Karpas-422 (cell line): ENCODE data around the gene INKA1. TPM values are rescaled to one million over a fixed set of nuclear protein-coding genes. Genes with fewer than 3 reads are reported as not detected.
A peak's percentile ranks its signal among the peaks of the same experiment; 100 is the strongest.
"Not testable (repeated sequence)": the region's sequence is repeated elsewhere in the genome, so short reads cannot be mapped to it uniquely, and the experiment has no call there.

Experiments
- DNase-seq: peaks from one replicate; pipeline ENCODE4 v3.0.0-alpha.2; 2015
- H2AFZ ChIP-seq: fragments of 200-600 bp; sonication (generic); 2 replicates; pipeline ENCODE4 v1.6.1; 2014; ENCODE audit warnings: antibody characterized with exemption, low read length, mixed read lengths
- H3K27ac ChIP-seq: fragments of 200-600 bp; sonication (generic); 2 replicates; pipeline ENCODE4 v1.5.1; 2014; ENCODE audit warnings: mild to moderate bottlenecking, low read length, moderate library complexity
- H3K27me3 ChIP-seq: fragments of 200-600 bp; sonication (generic); 2 replicates; pipeline ENCODE4 v1.6.1; 2014; ENCODE audit warnings: low read length, mixed read lengths
- H3K36me3 ChIP-seq: fragments of 200-600 bp; sonication (generic); 2 replicates; pipeline ENCODE4 v1.6.1; 2014; ENCODE audit warnings: low read length, mixed read lengths; ENCODE audit not compliant: insufficient read depth
- H3K4me1 ChIP-seq: fragments of 200-600 bp; sonication (generic); 2 replicates; pipeline ENCODE4 v1.6.1; 2014; ENCODE audit warnings: mild to moderate bottlenecking, low read length, mixed read lengths
- H3K4me2 ChIP-seq: fragments of 200-600 bp; sonication (generic); 2 replicates; pipeline ENCODE4 v1.6.1; 2014; ENCODE audit warnings: low read length, low read depth, mild to moderate bottlenecking; ENCODE audit not compliant: poor library complexity, severe bottlenecking
- H3K4me3 ChIP-seq: fragments of 200-600 bp; sonication (generic); 2 replicates; pipeline ENCODE4 v1.5.1; 2014; ENCODE audit warnings: mild to moderate bottlenecking, antibody characterized with exemption, low read length, mixed read lengths
- H3K79me2 ChIP-seq: fragments of 200-600 bp; sonication (generic); 2 replicates; pipeline ENCODE4 v1.6.1; 2014; ENCODE audit warnings: mild to moderate bottlenecking, low read length, mixed read lengths
- H3K9ac ChIP-seq: fragments of 200-600 bp; sonication (generic); 2 replicates; pipeline ENCODE4 v1.6.0; 2014; ENCODE audit warnings: low read length
- H3K9me2 ChIP-seq: fragments of 200-600 bp; sonication (generic), shearing (Covaris generic); replicated peaks from 2 replicates; pipeline ENCODE4 v1.6.0; 2014; ENCODE audit warnings: mild to moderate bottlenecking, low read length, moderate library complexity; ENCODE audit not compliant: insufficient read depth
- H3K9me3 ChIP-seq: fragments of 300-700, 200-600 bp; sonication (generic); 2 replicates; pipeline ENCODE4 v1.6.1; 2014; ENCODE audit warnings: low read length, mixed read lengths
- H4K20me1 ChIP-seq: fragments of 200-600 bp; sonication (generic); 2 replicates; pipeline ENCODE4 v1.6.1; 2014; ENCODE audit warnings: mild to moderate bottlenecking, antibody characterized with exemption, low read length, low read depth; ENCODE audit not compliant: insufficient read depth
- total RNA-seq: library from RNA; depleted of rRNA; stranded (reverse); fragments of >200 nt; shearing (Covaris generic); gene quantifications from 2 replicates; pipeline ENCODE4 v1.2.3, GENCODE V29; 2014; ENCODE audit warnings: low replicate concordance

Gene INKA1
- total RNA-seq, 1 experiment from 2014 or later, result 5.7 TPM

DNA sequence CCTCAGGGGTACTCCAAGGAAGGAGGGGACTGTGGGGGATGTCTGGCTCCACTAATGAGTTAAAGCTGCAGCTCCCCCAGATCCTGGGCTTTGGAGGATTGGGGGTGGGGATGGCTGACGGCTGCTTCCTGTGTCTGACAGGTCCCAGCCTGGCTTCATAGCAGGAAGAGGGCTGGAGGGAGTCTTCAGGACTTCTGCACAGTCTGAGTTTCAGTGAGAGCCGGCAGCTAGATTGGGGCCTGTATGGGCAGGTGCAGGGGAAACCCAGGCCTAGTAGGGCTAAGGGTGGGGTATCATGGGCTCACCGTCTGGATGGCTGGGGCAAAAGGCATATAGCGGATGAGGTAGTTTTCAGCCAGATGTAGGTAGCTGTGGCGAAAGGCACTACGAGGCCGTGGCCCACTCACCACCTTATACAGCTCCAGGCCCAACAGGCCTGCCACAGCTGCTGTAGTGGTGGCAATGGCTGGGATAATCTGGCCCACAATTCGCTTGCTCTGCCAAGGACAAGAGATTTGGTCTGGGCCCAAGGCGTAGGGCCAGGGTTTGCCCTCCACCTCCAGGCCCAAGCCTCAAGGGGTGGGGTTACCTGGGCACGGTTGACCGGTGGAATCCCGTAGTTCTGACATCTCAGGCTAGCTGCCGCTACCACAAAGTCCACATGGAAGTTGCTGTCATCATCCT lies 4.5 kb downstream of the INKA1 start:
- DNase-seq, result no peak

DNA sequence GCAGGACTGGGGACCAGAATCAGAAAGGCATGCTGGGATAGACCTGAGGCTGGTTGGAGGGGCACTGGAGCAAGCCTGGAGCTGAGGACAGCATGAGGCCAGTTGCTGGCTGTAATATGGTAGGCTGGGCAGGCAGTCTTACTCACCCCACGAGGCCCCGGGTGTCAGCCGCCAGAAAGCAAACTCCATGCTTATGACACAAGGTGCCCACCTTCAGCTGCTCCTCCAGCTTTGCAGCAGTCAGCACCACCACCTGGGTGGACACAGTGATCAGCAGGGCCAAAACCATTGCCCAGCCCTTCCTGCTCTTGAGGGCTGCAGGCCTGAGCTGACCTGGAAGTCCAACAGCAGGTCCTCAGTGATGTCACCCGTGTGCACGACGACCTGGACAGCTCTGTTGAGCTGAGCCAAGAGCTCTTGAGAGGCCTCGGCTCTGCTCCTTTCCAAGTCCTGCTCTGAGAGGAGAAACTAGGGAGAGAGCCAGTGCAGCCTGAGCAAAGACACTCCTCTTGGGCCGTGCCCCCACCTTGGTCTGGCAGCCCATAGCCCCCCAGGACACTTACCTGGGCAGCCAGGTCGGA lies 9.9 kb downstream of the INKA1 start:
- no peaks in the 10 kb centered on the region for H3K79me2 ChIP-seq
- no peaks in the 10 kb centered on the region for H4K20me1 ChIP-seq
- no peaks in the 10 kb centered on the region for H3K9me2 ChIP-seq
- peak overlapping the region; percentile 41 for H3K9ac ChIP-seq
- H3K4me3 ChIP-seq, result no peak overlapping the region
- H3K9me3 ChIP-seq, result no peaks in the 10 kb centered on the region
- no peak overlapping the region for H3K27ac ChIP-seq
- no peak overlapping the region for H3K4me2 ChIP-seq
- H2AFZ ChIP-seq, result no peak overlapping the region
- H3K27me3 ChIP-seq, result no peaks in the 10 kb centered on the region
- DNase-seq, result no peak
- no peaks in the 10 kb centered on the region for H3K36me3 ChIP-seq
- H3K4me1 ChIP-seq, result peaks cover 7% of the 10 kb centered on the region

More for the DNA sequence above, 4.5 kb downstream of the INKA1 start:
- H2AFZ ChIP-seq, result no peak overlapping the region
- H3K27me3 ChIP-seq, result no peaks in the 10 kb centered on the region
- no peaks in the 10 kb centered on the region for H3K79me2 ChIP-seq
- H3K27ac ChIP-seq, result no peak overlapping the region
- no peaks in the 10 kb centered on the region for H4K20me1 ChIP-seq
- peaks cover 46% of the 10 kb centered on the region for H3K4me1 ChIP-seq
- H3K9me2 ChIP-seq, result no peaks in the 10 kb centered on the region
- peak overlapping the region; percentile 61 for H3K9ac ChIP-seq
- no peak overlapping the region for H3K4me3 ChIP-seq
- H3K9me3 ChIP-seq, result no peaks in the 10 kb centered on the region
- no peaks in the 10 kb centered on the region for H3K36me3 ChIP-seq
- no peak overlapping the region for H3K4me2 ChIP-seq

DNA sequence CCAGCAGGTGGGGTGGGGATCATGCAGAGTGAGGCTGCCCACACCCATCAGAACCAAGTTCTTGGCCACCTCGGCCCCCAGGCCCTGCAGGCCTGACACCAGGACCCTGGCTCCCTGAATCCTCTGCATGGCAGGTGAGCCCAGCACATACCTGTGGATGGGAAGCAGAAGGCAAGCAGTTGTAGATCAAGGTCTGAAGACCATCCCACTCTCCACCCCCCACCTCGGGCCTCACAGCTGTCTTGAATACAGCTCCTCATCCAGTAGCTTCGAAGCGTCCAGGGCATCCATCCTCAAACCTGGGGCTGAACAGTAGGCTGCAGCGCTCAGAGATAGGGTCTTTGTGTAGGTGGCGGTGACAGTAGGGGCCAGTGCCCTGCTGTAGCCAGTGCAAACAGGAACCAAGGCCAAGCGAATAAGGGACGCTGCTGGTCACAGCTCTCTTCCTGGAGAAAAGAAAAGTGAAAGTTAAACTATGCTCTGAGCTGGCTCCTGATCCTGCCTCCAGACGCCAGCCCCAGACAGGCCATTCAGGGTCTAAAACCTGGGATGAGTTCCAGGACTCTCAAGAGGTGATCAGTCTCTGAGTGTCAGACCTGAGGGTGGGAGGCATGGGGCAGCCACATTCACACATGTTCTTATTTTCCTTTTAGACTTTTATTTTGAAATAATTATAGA lies 10.6 kb downstream of the INKA1 start, which contains the start of gene UBA7:
TSS of gene UBA7 (minus strand) at position 457 of the 678 bp plus-strand sequence. CDS start at position 291, 166 bp downstream.
- no peaks in the 10 kb centered on the region for H3K27me3 ChIP-seq
- peak within 1 kb of the TSS; percentile 19; the same call in 1 of the 2 replicates for H3K4me3 ChIP-seq
- H4K20me1 ChIP-seq, result no peaks in the 10 kb centered on the region
- H3K9ac ChIP-seq, result peak within 1 kb of the TSS; percentile 41
- no peak for DNase-seq
- H2AFZ ChIP-seq, result peak within 1 kb of the TSS; percentile 76; the same call in 1 of the 2 replicates
- H3K36me3 ChIP-seq, result no peaks in the 10 kb centered on the region
- H3K4me2 ChIP-seq, result peak within 1 kb of the TSS; percentile 38
- no peaks in the 10 kb centered on the region for H3K9me2 ChIP-seq
- H3K27ac ChIP-seq, result no peak within 1 kb of the TSS
- H3K9me3 ChIP-seq, result no peaks in the 10 kb centered on the region
- no peaks in the 10 kb centered on the region for H3K79me2 ChIP-seq
- peaks cover 7% of the 10 kb centered on the region for H3K4me1 ChIP-seq

DNA sequence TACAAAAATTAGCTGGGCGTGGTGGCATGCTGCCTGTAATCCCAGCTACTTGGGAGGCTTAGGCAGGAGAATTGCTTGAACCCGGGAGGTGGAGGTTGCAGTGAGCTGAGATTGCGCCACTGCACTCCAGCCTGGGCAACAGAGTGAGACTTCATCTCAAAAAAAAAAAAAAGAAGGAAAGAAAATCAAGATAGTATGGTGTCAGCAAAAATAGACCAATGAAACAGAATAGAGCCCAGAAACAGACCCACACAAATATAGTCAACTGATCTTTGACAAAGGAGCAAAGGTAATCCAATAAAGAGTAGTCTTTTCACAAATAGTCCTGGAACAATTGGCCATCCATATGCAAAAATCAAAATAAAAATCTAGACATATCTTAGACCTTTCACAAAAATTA lies 20.1 kb downstream of the INKA1 start:
- not testable (repeated sequence) for H2AFZ ChIP-seq, H3K4me1 ChIP-seq

DNA sequence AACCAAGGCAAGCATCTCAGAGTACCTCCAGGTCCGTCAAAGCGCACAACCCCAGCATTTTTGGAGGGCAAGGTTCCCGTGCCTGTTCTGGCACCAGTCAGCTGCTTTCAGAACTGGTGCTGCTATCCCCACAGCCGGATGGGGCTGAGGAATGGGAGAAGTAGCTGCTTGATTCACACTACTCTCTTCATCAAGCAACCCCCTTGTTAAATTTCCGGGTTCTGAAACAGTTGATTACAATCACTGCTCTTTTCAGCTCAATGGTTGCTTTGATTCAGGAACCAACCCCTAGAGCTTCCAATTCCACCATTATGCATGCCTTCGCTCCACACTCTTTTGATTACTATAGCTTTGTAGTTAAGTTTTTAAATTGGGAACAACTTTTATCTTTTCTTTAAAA lies 23.0 kb downstream of the INKA1 start:
- Histone ChIP-seq H3K27ac (no peak overlapping the region), H4K20me1 (no peaks in the 10 kb centered on the region), H3K9ac (no peak overlapping the region), H3K4me1 (no peaks in the 10 kb centered on the region), H3K4me3 (no peak overlapping the region), H3K36me3 (no peaks in the 10 kb centered on the region), H3K79me2 (no peaks in the 10 kb centered on the region), H2AFZ (no peak overlapping the region), H3K27me3 (no peaks in the 10 kb centered on the region), H3K9me3 (no peaks in the 10 kb centered on the region), H3K9me2 (no peaks in the 10 kb centered on the region), H3K4me2 (no peak overlapping the region)
- DNase-seq, result no peak

More for the DNA sequence above, 20.1 kb downstream of the INKA1 start:
- H3K9ac ChIP-seq, H3K9me2 ChIP-seq, H3K36me3 ChIP-seq, H3K4me3 ChIP-seq, H3K4me2 ChIP-seq, DNase-seq, H4K20me1 ChIP-seq, H3K79me2 ChIP-seq, H3K27me3 ChIP-seq, H3K27ac ChIP-seq, H3K9me3 ChIP-seq: not testable (repeated sequence)

DNA sequence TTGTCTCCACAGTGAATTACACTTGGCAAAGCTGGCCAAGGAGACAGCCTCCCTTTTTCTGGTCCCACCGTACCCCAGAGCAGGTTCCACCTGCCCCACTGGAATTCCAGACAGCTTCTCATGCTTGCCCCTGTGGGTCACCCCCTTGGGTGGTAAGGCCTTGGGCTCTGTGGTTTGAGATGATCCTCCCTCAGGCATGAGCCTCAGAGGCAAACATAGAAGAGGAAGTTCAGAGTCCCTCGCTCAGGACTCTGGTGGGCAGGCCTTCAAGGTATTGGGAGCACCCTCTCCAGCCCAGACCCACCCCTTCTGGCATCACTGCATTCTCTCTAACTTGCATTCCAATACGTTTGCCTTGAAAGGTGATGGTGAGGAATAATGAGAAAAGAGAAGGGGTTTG lies 28.3 kb downstream of the INKA1 start:
- H3K27me3 ChIP-seq, result no peaks in the 10 kb centered on the region
- no peaks in the 10 kb centered on the region for H3K4me1 ChIP-seq
- H3K9me3 ChIP-seq, result no peaks in the 10 kb centered on the region
- H3K4me2 ChIP-seq, result no peak overlapping the region
- peaks cover 5% of the 10 kb centered on the region; the same call in 1 of the 2 replicates for H3K36me3 ChIP-seq
- H3K4me3 ChIP-seq, result no peak overlapping the region
- H3K9ac ChIP-seq, result no peak overlapping the region
- H4K20me1 ChIP-seq, result no peaks in the 10 kb centered on the region
- no peak for DNase-seq
- H2AFZ ChIP-seq, result no peak overlapping the region
- no peaks in the 10 kb centered on the region for H3K79me2 ChIP-seq
- H3K9me2 ChIP-seq, result no peaks in the 10 kb centered on the region
- H3K27ac ChIP-seq, result no peak overlapping the region

DNA sequence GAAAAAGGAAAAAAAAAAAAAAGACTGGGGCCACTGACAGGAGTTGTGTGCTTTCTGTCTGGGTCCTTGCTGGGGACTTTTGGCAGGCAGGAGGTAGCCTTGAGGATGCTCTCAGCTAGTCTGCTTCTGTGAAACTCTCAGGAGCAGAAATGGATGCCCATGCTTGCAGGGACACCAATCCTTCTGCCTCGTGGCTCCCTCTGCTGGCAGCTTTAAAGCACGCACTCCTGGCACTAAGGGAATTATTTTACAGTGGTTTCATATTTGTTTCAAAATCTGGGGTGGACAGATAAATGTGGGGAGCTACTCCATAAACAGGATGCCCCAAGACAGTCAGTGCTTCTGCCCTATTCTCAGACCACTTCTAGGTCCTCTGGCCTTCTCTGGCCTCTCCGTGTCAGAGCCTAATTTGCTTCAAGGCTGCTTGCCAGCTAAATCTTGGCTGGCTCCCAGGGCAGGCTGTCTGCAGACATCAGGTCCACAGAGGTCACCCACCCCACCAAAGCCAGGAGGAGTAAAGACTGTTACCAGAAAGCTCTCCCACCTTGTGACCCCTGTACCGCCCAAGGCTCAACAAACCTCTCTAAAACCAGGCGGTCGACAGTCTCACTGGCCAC lies 36.2 kb downstream of the INKA1 start:
- Histone ChIP-seq H3K9me2 (no peaks in the 10 kb centered on the region), H3K27ac (no peak overlapping the region), H3K79me2 (no peaks in the 10 kb centered on the region), H3K36me3 (peaks cover 5% of the 10 kb centered on the region; the same call in 1 of the 2 replicates), H3K27me3 (no peaks in the 10 kb centered on the region), H3K4me2 (no peak overlapping the region), H3K4me3 (no peak overlapping the region), H2AFZ (no peak overlapping the region), H3K9me3 (no peaks in the 10 kb centered on the region), H3K4me1 (peaks cover 8% of the 10 kb centered on the region), H3K9ac (no peak overlapping the region), H4K20me1 (no peaks in the 10 kb centered on the region)
- DNase-seq, result peak; percentile 92

DNA sequence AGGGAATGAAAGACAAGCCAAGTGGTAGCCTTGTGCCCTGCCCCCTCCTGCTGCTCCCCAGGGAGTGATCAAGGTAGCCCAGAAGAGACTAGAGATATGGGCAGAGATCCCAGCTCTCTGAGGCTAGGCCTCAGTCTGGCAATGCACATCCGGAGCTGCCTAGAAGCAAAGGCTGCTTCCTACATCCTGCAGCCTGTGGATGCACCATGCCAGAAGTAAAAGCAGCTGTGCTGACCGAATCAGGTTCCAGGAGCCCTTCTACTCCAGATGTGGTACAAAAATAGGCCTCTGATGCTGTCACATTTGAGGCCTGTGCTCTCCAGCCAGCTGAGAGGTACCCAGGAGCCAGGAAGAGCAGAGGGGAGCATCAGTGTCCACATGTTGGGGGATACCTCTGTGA lies 37.3 kb downstream of the INKA1 start:
- no peak overlapping the region for H2AFZ ChIP-seq
- no peaks in the 10 kb centered on the region for H3K9me2 ChIP-seq
- H3K27ac ChIP-seq, result no peak overlapping the region
- H4K20me1 ChIP-seq, result no peaks in the 10 kb centered on the region
- H3K4me3 ChIP-seq, result no peak overlapping the region
- peaks cover 5% of the 10 kb centered on the region; the same call in 1 of the 2 replicates for H3K36me3 ChIP-seq
- no peaks in the 10 kb centered on the region for H3K27me3 ChIP-seq
- H3K9me3 ChIP-seq, result no peaks in the 10 kb centered on the region
- H3K79me2 ChIP-seq, result no peaks in the 10 kb centered on the region
- no peak for DNase-seq
- no peak overlapping the region for H3K9ac ChIP-seq
- no peak overlapping the region for H3K4me2 ChIP-seq
- peaks cover 8% of the 10 kb centered on the region for H3K4me1 ChIP-seq
